ENCODE data around the gene HIGD1A.

DNA sequence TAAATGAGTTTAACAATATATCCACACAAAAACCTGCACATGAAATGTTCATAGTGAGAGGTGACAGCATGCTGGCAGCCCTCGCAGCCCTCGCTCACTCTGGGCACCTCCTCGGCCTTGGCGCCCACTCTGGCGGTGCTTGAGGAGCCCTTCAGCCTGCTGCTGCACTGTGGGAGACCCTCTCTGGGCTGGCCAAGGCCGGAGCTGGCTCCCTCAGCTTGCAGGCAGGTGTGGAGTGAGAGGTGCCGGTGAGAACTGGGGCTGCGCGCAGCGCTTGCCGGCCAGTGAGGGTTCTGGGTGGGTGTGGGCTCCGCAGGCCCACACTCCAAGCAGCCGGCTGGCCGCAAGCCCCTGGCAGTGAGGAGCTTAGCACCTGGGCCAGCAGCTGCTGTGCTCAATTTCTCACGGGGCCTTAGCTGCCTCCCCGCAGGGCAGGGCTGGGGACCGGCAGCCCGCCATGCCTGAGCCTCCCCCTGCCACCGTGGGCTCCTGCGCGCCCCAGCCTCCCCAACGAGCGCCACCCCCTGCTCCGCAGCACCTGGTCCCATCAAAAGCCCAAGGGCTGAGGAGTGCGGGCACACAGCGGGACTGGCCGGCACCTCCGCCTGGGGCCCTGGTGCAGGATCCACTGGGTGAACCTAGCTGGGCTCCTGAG is 34.7 kb downstream of the HIGD1A start:
- no peak for TF ChIP-seq EP300 (conservative IDR thresholded peaks at IDR 0.05; ENCODE audit: poor library complexity, severe bottlenecking)
- TF ChIP-seq CTCF (IDR thresholded peaks at IDR 0.05; ENCODE audit: poor library complexity, severe bottlenecking) = no peak
- TF ChIP-seq EZH2 (IDR thresholded peaks at IDR 0.05; ENCODE audit: borderline replicate concordance, insufficient read depth, low read length, poor library complexity, severe bottlenecking) = no peak
- no peak for TF ChIP-seq POLR2AphosphoS5 (IDR thresholded peaks at IDR 0.05)

Measured in neural cell (in vitro differentiated cells).